HG03521 (cell line): ENCODE data around the gene FBXL17.

ENCODE experiments used
- ATAC-seq: cut with Tn5 transposase; IDR thresholded peaks from one replicate; pipeline ENCODE4 v1.9.1; 2021; ENCODE audit warnings: mild to moderate bottlenecking, moderate library complexity; ENCODE audit not compliant: unreplicated experiment

Gene FBXL17

DNA sequence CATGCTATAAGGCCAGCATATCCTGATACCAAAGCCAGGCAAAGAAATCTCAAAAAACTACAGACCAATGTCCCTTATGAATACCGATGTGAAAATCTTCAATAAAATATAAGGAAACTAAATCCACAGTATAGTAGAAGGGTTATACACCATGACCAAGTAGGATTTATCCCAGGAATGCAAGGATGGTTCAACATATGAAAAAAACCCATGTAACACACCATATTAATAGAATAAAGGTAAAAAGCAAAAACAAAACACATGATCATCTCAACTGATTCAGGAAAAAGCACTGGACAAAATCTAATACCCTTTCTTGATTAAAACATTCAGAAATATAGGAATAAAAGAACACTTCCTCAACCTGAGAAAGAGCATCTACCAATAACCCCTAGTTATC, 6.1 kb downstream of the FBXL17 start:
- ATAC-seq, result no peak

DNA sequence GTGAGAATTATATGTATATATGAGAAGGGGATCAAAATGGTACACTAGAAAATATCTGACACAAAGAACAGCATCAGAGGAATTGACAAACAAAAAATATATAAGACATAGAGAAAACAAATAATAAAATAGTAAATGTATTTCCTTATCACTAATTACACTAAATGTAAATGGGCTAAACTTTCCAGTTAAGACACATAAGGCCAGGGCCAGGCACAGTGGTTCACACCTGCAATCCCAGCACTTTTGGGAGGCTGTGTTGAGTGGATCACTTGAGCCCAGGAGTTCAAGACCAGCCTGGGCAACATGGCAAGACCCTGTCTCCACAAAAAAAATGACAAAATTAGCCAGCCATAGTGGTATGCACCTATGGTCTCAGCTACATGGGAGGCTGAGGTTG, 8.5 kb downstream of the FBXL17 start:
- ATAC-seq, result no peak

DNA sequence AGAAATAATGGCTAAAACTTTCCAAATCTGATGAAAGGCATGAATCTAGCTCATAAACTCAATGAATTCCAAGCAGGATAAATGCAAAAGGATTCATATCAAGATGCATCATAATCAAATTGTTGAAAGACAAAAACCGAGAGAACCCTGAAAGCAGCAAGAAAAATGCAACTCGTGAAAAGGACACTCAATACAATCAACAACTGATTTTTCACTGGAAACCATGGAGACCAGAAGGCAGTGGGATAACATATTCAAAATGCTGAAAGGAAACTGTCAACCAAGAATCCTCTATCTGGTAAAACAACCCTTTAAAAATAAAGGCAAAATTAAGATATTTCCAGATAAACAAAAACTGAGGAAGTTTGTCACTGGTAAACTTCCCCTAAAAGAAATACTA, 9.5 kb downstream of the FBXL17 start:
- ATAC-seq, result no peak

DNA sequence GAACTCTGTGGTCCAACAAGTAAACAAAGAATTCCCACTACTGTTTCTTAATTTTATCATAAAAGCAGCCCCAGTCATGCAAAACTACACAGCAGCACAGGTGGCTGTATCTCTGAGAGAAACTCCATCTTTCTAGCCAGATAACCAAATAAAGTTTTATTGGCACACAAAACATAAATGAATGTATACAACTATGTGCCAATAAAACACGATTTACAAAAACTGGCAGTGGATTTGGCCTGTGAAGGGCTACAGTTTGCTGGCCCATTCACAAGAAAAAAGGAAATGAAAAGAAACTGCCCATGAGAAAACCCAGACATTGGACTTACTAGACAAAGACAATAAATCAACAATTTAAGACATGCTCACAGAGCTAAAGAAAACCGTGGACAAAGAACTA, 10.6 kb downstream of the FBXL17 start:
- ATAC-seq, result no peak

DNA sequence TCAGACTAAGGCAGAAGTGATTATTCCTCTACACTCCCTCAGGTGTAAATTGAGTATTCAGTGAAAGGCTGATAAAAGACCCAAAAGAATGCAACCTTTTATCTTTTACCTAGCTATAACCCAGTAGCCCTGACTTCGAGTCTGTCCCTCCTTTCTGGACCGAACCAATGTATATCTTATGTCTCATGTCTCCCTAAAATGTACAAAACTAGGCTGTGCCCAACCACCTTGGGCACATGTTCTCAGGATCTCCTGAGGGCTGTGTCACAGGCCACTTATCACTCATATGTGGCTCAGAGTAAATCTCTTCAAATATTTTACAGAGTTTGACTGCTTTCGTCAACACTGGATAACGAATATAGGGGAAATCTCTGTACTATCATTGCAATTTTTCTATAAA, 12.7 kb downstream of the FBXL17 start:
- no peak for ATAC-seq

DNA sequence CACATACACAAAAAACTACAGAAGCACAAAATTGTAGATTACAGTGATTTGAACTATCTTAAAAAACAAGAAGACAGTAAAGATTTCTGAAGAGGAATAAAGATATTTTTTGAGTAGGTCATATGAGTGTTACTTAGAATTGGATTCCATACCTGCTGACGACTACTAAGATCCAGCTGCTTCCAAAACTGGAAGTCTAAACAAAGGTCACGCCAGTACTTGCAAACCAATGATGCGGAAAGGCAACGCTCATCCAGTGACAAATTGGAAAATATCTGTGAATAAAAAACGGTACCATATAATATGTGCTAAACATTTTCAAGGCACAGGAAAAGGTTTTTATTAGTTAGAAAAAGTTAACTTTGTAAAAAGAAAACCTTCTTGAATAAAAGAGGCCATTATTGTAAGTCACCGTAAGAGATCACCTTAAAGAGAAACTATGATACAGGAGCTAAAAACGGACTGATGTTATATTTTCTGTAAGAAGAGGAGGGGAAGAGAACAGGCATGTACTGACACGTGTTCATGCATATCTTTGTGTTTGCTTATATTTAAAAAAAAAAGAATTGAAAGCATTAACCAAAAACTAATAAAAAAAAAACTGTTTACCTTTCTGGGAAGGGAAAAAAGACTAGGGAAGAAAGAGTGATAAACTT, 14.1 kb downstream of the FBXL17 start:
- ATAC-seq, result no peak

DNA sequence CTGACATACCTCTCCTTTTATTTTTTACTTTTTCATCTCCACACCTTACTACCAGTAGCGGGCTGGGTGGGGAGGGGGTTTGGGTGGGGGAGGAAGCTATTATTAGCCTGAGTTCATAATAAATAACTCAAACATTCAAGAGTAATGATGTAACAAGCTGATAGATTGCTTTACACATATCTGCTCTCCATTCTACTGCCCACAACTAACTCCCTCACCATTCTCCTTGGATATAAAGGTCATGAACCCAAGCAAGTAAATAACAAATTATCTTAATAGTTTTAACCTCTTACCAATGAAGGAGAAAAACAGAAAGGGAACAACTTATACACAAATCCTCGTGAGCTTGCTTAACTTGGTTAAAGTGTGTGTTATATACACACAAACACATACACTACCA, 15.4 kb downstream of the FBXL17 start:
- ATAC-seq, result no peak

DNA sequence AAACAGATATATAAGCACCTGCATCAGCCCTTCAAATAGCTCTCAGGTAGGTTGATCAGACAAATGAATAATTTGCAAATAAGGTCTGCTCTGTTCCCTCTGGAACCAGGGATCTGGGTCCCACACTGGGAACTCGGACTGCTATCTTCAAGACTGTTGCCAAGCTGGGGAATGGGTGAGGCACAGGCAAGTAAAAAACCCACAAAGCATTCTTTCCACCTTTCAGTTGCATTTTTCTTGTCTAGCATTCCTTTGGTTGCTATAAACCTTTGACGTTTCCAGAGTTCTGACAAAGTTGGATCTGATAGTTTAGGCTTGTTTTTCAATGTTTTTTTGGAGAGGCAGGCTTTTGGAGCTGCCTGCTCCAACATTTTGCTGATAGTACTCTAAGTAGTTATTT, 20.1 kb downstream of the FBXL17 start:
- ATAC-seq, result no peak

DNA sequence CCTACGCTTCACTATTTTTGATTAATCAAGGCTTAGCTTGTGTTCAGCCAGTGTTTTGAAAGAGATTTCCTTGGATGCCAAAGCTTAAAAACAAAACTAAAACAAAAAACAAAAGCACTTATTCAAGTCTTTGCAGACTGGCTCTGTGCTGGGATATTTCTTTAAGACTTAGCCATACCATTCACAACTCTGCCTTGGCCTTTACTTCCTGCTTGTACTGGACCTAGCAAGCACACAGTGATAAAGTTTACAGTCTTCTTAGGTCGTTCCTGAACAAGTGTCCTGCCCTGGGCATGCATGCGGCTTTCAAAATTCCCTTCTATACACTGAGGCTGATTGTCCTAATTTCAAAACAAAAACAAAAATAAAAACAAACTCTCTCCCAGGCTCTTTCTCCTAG, 20.7 kb downstream of the FBXL17 start:
- no peak for ATAC-seq

DNA sequence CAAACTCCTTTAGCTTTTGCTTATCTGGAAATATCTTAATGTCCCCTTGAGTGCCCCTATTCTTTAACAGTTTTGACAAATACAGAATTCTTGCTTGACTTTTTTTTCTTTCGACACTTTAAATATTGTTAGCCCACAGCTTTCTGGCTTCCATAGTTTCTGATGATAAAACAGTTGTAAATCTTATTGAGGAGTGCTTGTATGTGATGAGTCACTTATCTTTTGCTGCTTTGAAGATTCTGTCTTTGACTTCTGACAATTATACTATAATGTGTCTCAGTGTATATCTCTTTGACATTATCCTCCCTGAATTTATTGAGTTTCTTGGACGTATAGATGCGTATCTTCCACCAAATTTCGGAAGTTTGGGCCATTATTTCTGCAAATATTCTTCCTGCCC, 21.6 kb downstream of the FBXL17 start:
- no peak for ATAC-seq

DNA sequence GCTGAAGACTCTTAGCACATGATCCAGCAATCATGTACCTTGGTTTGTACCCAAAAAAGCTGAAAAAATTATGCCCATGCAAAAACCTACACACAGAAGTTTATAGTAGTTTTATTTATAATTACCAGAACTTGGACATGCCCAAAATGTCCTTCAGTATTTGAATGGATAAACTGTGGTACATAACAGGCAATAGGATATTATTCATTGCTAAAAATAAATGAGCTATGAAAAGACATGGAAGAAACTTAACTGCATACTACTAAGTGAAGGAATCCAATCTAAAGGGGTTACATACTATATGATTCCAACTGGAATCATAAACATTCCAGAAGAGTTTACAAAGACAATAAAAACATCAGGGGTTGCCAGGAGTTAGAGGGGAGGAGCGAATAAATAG, 25.6 kb downstream of the FBXL17 start:
- no peak for ATAC-seq

DNA sequence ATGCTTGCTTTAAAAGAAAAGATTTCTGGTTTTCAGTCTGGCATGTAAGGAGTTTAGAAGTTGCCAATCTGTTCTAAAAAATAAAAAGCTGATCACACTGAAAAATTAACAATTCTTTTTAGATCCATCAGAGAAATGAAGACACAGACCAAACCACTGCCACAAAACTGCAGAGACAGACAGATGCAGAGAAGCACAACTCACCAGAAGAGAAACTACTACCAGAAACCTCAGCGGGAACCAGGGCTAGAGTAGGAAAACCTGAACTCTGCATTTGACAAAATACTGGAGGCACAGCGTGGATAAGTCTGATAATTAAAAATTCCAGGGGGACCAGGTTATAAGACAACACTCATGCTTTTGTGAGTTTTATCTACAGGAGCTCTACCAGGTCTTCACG, 28.8 kb downstream of the FBXL17 start:
- no peak for ATAC-seq

DNA sequence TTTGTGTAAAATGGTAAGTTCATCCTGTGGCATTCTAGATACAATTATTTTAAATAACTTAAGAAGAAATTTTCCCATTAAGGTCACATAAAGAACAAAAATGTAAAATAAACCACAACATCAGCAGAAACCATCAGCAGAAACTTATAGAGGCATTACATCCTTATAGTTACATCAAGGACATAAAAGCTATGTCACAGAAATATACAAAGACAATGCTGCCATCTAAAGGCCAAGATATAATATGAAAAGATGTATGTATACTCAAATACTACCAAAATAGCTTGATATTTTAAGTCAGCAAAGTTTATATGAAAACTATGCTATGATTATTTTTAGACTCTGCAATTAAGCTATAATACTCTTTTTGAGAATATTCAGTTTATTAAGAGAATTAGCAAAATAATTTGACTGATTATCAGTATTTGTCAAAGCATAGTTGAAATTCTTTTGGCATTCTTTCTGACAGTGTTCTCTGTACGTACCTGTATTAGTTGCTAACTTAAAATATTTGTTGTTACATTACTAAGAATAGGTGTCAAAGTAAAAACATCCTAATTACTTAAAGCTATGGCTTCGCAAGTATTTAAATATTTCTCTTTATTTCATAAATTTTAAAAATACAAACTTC, 36.2 kb downstream of the FBXL17 start:
- no peak for ATAC-seq

DNA sequence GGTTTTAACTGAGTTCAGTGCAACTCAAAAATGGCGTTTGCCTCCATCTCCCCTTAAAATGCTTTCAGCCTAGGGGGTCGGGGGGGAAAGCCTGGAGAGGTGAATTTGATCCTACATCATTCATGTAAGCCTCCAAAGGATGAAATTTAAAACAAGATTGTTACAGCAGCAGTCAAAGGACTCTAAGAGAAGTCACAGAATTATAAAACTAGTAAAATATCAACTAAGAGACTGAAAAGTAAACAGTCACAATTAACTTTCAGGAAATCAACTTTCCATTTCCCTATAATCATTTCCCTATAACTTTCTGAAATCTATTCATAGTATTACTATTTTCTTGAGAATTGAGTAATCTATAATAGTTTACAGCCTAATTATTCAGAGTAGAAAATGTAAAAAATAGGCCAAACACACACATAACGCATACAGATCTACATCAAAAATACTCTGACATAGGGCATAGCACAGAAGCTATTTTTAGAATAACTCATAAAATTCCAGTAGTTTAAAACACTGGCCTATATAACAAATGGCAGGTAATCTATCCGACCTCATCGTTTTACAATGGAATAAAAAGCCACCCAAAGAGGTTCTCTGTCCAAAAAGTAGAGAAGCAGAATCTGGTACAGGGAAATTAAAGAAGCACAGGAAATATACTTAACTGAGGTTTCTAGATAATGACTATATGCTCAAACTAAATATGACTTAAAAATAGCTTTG, 37.6 kb downstream of the FBXL17 start:
- ATAC-seq, result no peak

DNA sequence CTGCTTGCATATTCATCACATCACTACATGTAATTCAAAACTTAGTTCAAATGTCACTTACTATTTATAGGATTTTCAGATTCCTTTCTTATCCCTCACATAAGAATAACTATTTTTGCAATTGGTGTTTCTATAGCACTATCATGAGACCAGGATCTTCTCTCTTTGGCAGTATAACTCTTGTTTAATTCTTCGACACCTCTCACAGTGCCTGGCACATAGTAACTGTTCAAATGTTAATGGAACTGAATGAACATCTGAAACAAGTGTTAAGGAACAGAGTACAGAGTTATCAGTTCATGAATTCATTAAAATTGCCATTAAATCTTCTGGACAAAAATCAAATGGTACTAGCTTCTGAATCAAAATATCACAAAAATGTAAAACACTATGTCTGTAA, 40.0 kb downstream of the FBXL17 start:
- ATAC-seq, result no peak

DNA sequence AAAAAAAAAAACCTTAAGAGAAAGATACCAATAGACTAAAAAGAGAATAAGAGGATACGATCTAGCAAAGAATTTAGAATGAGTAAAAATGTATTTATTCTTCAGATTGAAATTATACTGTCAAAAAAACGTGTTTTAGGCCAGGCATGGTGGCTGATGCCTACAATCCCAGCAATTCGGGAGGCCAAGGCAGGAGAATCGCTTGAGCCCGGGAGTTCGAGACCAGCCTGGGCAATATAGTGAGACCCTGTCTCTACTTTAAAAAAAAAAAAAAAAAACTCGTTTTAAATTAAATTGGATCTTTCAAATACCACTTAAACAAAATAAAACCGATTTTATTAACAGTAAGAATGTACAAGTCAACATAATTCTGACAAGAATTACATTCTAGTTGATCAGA, 41.8 kb downstream of the FBXL17 start:
- ATAC-seq, result no peak

DNA sequence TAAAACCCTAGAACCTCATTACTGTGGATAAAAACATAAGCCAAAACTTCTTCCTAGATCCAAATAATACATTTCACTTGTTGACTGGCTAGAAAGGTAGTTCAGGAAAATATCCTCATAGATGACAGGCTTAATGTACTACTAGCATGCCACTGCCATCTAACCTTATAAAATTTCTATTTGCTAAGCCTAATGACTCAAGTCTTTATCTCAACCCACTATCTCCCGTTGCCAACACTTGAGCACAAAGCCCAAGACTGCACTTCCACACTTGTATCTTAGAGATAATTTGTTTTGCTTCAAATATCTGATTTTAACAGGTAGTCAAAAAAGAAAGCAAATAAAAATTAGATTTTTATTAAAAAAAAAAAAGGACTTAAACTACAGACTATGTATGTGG, 42.7 kb downstream of the FBXL17 start:
- ATAC-seq, result no peak

DNA sequence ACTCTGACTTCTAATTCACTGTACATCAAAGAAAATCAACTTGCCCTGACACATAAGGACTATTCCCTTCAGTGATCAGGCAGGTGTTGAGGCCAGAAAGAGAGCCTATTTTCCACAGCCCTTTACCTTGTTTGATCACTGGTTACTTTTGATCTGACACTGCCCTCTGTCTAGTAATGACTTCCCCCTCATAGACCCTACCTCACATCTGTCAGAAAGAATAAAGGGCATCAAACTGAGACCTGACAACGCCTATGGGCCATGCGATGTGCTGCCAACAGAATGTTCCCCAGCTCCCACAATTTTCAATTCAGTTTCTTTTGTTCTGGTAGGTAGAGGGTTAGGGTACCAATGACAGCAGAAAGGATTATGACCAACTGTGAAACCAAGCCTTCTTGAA, 47.7 kb downstream of the FBXL17 start:
- no peak for ATAC-seq

DNA sequence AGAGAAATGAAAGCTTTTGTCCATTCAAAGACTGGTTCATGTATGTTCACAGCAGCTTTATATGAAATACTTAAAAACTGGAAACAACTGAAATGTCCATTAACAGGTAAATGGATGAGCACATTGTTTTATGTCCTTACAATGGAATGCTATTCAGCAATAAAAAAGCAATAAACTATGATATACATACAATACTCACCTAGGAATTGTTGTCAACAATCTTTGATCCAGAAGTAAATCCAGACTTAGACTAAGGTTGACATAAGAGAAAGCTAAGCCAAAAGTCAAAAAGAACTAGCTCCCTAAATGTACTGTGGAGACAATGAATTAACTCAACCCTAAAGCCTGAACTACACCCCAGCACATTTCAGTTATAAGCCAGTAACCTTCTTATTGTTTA, 54.9 kb downstream of the FBXL17 start:
- ATAC-seq, result no peak

DNA sequence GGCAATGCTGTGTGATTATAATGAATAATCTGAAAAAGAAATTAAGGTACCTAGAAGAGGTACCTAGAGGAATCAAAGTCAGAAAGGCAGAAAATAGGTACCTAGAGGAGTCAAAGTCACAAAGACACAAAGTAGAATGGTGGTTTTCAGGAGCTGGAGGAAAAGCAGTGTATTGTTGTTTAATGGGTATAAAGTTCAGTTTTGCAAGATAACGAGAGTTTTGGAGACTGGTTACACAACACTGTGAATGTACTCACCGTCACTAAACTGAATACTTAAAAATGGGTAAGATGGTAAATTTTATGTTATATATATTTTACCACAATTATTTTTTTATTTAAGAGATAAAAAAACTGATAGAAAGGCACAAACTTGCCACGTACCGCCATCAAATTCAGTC, 57.0 kb downstream of the FBXL17 start:
- ATAC-seq, result no peak

DNA sequence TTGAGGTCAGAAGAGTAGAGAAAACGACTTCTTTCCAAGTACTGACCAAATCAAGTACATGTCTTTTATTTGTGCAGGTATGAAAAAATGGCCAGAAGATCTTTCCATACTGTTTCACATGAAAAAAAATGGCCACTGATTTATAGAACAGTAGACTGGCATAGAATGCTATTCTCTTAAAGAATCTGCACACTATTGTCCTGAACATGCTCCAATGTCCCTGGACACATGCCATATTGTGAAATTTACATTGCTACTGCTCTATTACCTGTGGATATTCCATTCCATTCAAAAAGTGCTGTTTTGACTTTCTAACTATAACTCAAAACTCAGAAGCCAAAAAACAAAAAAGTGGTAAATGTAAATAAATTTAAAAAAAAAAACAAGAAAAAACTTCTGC, 60.6 kb downstream of the FBXL17 start:
- no peak for ATAC-seq

DNA sequence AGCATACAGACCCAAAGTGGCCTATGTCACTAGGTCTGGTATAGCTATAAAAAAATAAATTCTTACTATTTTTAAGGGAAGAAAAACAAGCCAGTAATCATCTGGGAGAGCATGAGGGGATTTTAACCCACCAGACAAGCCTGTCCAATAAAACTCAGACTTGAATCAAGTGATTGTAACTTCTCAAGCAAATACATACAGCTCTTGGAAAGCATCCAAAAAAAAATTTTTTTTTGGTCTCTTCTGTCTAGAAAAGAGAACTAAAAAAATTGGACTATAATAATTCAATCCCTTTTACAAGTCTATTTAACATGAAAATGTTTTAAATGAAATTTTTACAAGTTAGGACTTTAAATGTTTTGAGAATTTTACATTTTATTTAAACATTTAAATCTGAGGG, 61.7 kb downstream of the FBXL17 start:
- no peak for ATAC-seq

DNA sequence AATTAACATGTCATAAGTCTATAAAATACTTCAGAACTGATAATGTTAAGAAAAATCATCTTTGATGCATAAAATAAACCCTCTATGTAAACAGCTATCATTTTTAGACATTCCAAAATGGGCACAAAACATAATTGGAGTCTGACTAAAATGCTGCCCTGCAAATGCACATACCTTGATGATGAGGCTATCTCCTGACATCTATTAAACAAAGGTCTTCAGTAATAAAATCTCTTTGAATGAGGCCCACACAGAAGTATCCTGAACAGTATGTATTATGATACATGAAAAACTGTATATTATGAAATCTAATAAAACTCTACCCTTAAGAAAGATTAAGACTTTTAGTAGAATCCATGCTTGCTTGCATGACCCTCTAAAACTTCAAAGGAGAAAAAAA, 66.1 kb downstream of the FBXL17 start:
- no peak for ATAC-seq
